ENCODE results near the gene PIK3R5.

PIK3R5 gene

DNA sequence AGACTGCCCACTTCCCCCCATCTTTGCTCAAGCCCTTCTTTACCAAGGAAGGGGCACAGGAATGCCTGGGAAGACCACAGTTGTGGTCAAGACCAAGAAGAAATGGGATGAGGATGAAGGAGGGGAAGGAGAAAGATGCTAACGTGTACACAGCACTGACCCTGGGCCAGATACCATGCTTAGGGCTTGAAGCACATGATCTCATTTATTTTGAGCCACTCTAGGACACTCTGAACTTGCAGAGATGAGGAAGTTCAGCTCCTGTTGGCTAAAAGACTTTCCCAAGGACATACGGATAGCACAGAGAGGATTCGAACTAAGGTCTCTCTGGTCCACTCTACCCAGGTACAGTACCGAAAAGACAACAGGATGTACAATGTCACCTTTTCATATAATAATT lies 42.6 kb downstream of the PIK3R5 start:
- H3K27ac ChIP-seq (ENCODE audit: low read depth, low read length): no peak overlapping the region
- H3K9me3 ChIP-seq (ENCODE audit: control insufficient read depth, insufficient read depth, low read depth, low read length): peaks cover 16% of the 10 kb centered on the region
- H3K4me1 ChIP-seq (ENCODE audit: control insufficient read depth, insufficient read depth, low read length): no peaks in the 10 kb centered on the region
- H3K36me3 ChIP-seq (ENCODE audit: control insufficient read depth, insufficient read depth, low read length): no peaks in the 10 kb centered on the region
- no peak overlapping the region for H3K9ac ChIP-seq (ENCODE audit: low read length)
- peaks cover 4% of the 10 kb centered on the region; the same call in 1 of the 2 replicates for H3K27me3 ChIP-seq (ENCODE audit: control insufficient read depth, insufficient read depth, low read length)
- no peak overlapping the region for H3K4me3 ChIP-seq (ENCODE audit: low read depth, low read length)

DNA sequence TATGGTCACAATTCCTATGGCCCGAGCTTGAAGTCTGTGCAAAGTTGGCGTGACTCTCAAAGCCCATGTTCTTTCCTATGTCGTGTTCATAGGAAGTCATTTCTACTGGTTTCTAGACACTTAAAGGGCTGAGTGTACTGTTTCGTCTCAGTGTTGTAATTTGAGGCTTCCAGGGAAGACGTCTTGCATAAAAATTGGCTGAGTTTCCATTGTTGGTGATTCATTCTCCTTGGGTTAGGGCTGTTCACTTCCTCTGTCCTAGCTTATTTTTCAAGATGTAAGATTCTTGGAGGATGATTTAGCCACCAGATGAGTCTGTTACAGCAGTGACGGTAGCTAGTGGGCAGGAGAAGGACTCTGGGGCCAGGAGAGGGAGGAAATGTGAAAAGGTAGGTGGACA lies 43.1 kb downstream of the PIK3R5 start:
- Histone ChIP-seq H3K27ac (ENCODE audit: low read depth, low read length) (no peak overlapping the region), H3K9ac (ENCODE audit: low read length) (no peak overlapping the region), H3K36me3 (ENCODE audit: control insufficient read depth, insufficient read depth, low read length) (no peaks in the 10 kb centered on the region), H3K9me3 (ENCODE audit: control insufficient read depth, insufficient read depth, low read depth, low read length) (peaks cover 11% of the 10 kb centered on the region), H3K4me3 (ENCODE audit: low read depth, low read length) (no peak overlapping the region), H3K27me3 (ENCODE audit: control insufficient read depth, insufficient read depth, low read length) (peaks cover 4% of the 10 kb centered on the region; the same call in 1 of the 2 replicates), H3K4me1 (ENCODE audit: control insufficient read depth, insufficient read depth, low read length) (no peaks in the 10 kb centered on the region)

DNA sequence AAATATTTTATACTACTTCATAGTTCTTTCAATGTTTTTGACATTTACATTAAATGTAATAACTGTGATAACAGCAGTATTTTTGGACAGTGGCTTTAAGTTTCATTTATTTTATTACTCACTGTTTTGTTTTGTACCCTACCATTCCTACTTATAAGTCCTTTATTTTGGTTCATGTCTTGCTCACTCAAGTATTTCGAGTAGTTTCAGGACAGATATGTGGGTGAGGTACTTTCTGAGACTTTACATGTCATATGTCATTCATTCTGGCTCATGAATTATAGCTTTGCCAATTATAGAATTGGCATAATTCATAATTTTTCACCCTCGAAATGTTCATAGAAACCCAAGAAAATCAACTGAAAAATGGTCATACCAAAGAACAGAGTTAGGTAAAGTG lies 44.4 kb downstream of the PIK3R5 start:
- H3K4me3 ChIP-seq (ENCODE audit: low read depth, low read length): no peak overlapping the region

DNA sequence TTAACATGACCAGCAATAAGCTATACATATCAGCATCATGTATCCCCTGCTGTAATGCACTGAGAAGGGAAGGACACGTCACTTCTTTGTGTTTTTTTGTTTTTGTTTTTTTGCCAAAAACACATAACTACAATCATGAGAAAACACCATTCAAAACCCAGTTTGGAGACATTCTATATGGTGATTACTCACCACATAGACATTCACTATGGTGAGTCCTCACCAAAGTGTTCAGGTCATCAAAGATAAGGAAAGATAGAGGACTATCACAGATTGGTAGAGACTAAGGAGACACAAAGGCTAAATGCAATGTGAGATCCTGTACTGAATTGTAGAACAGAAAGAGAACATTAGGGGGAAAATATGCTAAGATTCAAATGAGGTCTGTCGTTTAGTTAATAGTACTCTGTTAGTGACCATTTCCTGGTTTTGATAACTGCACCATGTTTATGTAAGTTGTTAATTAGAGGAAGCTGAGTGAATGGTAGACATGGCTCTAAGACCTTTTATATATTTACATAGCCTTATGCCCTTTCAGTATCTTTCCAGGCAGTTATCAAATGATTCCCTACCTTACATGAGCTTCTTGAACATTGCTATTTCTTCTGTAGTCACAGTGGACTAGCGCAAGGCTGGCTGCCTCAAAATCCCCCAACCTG lies 46.6 kb downstream of the PIK3R5 start:
- H3K36me3 ChIP-seq (ENCODE audit: control insufficient read depth, insufficient read depth, low read length): no peaks in the 10 kb centered on the region
- no peak overlapping the region for H3K27ac ChIP-seq (ENCODE audit: low read depth, low read length)
- H3K9ac ChIP-seq (ENCODE audit: low read length): no peak overlapping the region
- peaks cover 7% of the 10 kb centered on the region; the same call in 1 of the 2 replicates for H3K4me1 ChIP-seq (ENCODE audit: control insufficient read depth, insufficient read depth, low read length)
- H3K9me3 ChIP-seq (ENCODE audit: control insufficient read depth, insufficient read depth, low read depth, low read length): no peaks in the 10 kb centered on the region; the same call in 1 of the 2 replicates
- no peak overlapping the region for H3K4me3 ChIP-seq (ENCODE audit: low read depth, low read length)
- H3K27me3 ChIP-seq (ENCODE audit: control insufficient read depth, insufficient read depth, low read length): peaks cover 4% of the 10 kb centered on the region; the same call in 1 of the 2 replicates

More for the DNA sequence above, 44.4 kb downstream of the PIK3R5 start:
- Histone ChIP-seq H3K9ac (ENCODE audit: low read length) (no peak overlapping the region), H3K27ac (ENCODE audit: low read depth, low read length) (no peak overlapping the region), H3K36me3 (ENCODE audit: control insufficient read depth, insufficient read depth, low read length) (no peaks in the 10 kb centered on the region), H3K27me3 (ENCODE audit: control insufficient read depth, insufficient read depth, low read length) (peaks cover 4% of the 10 kb centered on the region; the same call in 1 of the 2 replicates), H3K9me3 (ENCODE audit: control insufficient read depth, insufficient read depth, low read depth, low read length) (peaks cover 5% of the 10 kb centered on the region; the same call in 1 of the 2 replicates), H3K4me1 (ENCODE audit: control insufficient read depth, insufficient read depth, low read length) (no peaks in the 10 kb centered on the region)

DNA sequence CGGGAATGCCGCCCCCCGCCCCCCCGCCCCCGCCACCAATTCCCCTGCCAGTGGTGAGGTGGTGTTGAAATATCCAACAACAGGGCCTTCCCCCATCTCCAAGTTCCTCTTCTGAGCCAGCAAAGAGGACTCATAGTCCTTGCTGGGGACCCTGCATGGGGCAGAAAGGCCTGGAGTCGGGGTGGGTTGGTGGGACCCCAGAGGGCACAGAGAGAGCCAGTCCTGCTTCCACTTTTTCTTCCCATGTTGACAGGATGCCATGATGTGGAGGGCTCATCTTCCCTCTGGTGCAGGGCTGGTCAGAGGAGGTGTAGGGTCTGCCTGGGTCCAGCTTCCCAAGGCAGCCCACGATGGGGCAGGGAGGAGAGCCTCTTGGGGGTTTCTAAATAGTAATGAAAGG lies 49.0 kb downstream of the PIK3R5 start:
- Histone ChIP-seq H3K4me1 (ENCODE audit: control insufficient read depth, insufficient read depth, low read length) (peaks cover 7% of the 10 kb centered on the region; the same call in 1 of the 2 replicates), H3K9me3 (ENCODE audit: control insufficient read depth, insufficient read depth, low read depth, low read length) (no peaks in the 10 kb centered on the region; the same call in 1 of the 2 replicates)

DNA sequence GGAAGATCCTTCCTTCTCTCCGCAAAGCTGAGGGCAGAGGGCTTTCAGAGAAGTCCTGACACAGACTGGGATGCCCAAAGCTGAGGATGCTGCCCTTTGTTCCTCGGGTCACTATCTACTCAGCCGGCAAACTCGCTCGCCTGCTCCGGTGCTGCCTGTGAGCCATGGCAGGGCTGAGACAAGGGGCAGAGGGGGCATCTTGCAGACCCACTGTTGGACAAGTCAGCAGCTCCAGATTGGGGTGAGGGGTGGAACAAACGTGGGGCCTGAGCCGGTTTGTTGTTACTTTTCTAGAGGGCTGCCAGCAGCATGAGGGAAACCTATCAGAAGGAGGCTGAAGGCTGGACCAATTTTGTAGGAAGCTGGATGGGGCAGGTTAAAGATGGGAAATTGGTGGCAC lies 51.0 kb downstream of the PIK3R5 start:
- Histone ChIP-seq H3K27me3 (ENCODE audit: control insufficient read depth, insufficient read depth, low read length) (no peaks in the 10 kb centered on the region), H3K4me1 (ENCODE audit: control insufficient read depth, insufficient read depth, low read length) (peaks cover 7% of the 10 kb centered on the region; the same call in 1 of the 2 replicates), H3K9me3 (ENCODE audit: control insufficient read depth, insufficient read depth, low read depth, low read length) (no peaks in the 10 kb centered on the region; the same call in 1 of the 2 replicates), H3K36me3 (ENCODE audit: control insufficient read depth, insufficient read depth, low read length) (no peaks in the 10 kb centered on the region), H3K9ac (ENCODE audit: low read length) (no peak overlapping the region), H3K27ac (ENCODE audit: low read depth, low read length) (no peak overlapping the region), H3K4me3 (ENCODE audit: low read depth, low read length) (no peak overlapping the region)

More for the DNA sequence above, 49.0 kb downstream of the PIK3R5 start:
- no peak overlapping the region for H3K9ac ChIP-seq (ENCODE audit: low read length)
- H3K27ac ChIP-seq (ENCODE audit: low read depth, low read length): no peak overlapping the region
- H3K4me3 ChIP-seq (ENCODE audit: low read depth, low read length): no peak overlapping the region
- no peaks in the 10 kb centered on the region for H3K36me3 ChIP-seq (ENCODE audit: control insufficient read depth, insufficient read depth, low read length)
- H3K27me3 ChIP-seq (ENCODE audit: control insufficient read depth, insufficient read depth, low read length): no peaks in the 10 kb centered on the region

DNA sequence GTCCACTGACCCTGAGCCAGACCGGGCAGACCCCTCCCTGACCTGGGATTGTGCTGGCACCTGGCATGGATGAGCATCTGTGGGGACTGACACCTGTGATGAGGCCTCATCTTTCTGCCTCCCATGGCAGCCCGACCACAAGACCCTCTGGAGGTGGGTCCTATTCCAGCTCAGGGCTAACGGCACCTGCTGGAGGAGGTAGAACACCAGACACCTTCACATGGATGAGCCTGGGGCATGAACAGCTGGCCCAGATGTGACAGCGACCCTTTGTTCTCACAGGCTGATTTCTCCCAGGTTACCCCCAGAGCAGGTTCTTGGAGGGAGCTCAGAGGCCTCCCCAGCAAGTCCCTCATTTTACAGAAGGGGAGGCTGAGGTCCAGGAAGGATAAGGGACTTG lies 51.6 kb downstream of the PIK3R5 start:
- H3K27ac ChIP-seq (ENCODE audit: low read depth, low read length): no peak overlapping the region

DNA sequence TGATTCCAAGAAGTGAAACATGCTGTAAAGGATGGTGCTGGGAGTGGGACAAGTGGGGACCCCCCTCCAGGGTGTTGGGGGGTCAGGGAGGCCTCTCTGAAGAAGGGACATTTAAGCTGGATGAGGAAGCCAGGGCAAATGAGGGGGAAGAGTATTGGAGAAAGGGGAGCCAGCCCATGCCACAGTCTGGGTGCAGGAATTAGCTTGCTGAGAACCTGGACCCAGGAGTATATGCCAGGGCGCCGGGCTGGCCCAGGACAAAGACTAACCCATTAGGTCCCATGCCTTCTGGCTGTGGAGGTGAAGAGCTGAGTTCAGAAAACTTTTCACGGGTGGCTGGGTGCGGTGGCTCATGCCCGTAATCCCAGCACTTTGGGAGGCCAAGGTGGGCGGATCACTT lies 52.4 kb downstream of the PIK3R5 start:
- H3K36me3 ChIP-seq (ENCODE audit: control insufficient read depth, insufficient read depth, low read length): no peaks in the 10 kb centered on the region
- peaks cover 7% of the 10 kb centered on the region; the same call in 1 of the 2 replicates for H3K4me1 ChIP-seq (ENCODE audit: control insufficient read depth, insufficient read depth, low read length)
- H3K9me3 ChIP-seq (ENCODE audit: control insufficient read depth, insufficient read depth, low read depth, low read length): no peaks in the 10 kb centered on the region; the same call in 1 of the 2 replicates
- H3K4me3 ChIP-seq (ENCODE audit: low read depth, low read length): no peak overlapping the region
- no peak overlapping the region for H3K9ac ChIP-seq (ENCODE audit: low read length)
- no peaks in the 10 kb centered on the region for H3K27me3 ChIP-seq (ENCODE audit: control insufficient read depth, insufficient read depth, low read length)
- no peak overlapping the region for H3K27ac ChIP-seq (ENCODE audit: low read depth, low read length)

More for the DNA sequence above, 51.6 kb downstream of the PIK3R5 start:
- H3K9me3 ChIP-seq (ENCODE audit: control insufficient read depth, insufficient read depth, low read depth, low read length): no peaks in the 10 kb centered on the region; the same call in 1 of the 2 replicates
- no peaks in the 10 kb centered on the region for H3K27me3 ChIP-seq (ENCODE audit: control insufficient read depth, insufficient read depth, low read length)
- peaks cover 7% of the 10 kb centered on the region; the same call in 1 of the 2 replicates for H3K4me1 ChIP-seq (ENCODE audit: control insufficient read depth, insufficient read depth, low read length)
- no peaks in the 10 kb centered on the region for H3K36me3 ChIP-seq (ENCODE audit: control insufficient read depth, insufficient read depth, low read length)
- no peak overlapping the region for H3K4me3 ChIP-seq (ENCODE audit: low read depth, low read length)
- H3K9ac ChIP-seq (ENCODE audit: low read length): no peak overlapping the region

DNA sequence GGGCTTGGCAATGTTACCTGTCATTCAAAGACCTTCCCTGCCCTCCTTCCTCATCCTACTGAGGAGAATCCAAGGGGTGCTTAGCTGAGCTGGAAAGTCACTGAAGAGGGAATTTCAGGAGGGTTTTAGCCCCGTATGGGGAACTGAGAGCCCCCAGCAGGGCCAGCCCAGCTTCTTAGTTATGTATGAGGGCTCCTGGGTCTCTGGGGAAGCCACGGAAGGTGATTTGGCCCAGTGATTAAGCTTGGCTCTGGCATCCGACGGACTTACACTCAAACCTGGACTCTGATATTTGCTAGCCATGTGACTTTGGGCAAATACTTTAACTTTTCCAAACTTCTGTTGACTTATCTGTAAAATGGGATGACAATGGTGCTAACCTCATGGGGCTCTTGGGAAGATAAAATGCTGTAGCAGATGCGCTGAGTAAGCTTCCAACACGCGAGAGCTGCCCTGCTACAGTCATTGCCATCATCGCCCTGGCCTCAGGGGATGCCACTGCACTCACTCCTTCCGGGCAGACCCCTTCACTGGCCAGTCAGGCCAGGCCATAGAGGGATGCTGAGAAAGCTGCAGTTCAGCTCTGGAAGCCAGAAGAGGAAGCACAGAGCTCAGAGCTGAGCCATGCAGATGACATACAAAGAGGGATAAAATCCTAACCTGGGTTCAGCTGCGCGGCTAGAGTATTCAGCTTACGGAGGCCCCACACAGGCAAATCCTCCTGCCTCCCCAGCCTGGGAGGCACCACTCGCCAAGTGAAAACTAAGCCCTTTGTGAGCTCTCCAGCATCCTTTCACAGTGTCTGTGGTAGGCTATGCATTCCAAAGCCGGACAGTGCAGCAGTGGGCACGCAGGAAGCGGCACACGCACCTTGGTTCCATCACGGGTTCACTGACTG lies 53.2 kb downstream of the PIK3R5 start:
- Histone ChIP-seq H3K4me1 (ENCODE audit: control insufficient read depth, insufficient read depth, low read length) (peaks cover 7% of the 10 kb centered on the region; the same call in 1 of the 2 replicates), H3K9ac (ENCODE audit: low read length) (no peak overlapping the region), H3K27me3 (ENCODE audit: control insufficient read depth, insufficient read depth, low read length) (no peaks in the 10 kb centered on the region), H3K27ac (ENCODE audit: low read depth, low read length) (no peak overlapping the region), H3K36me3 (ENCODE audit: control insufficient read depth, insufficient read depth, low read length) (no peaks in the 10 kb centered on the region), H3K9me3 (ENCODE audit: control insufficient read depth, insufficient read depth, low read depth, low read length) (no peaks in the 10 kb centered on the region), H3K4me3 (ENCODE audit: low read depth, low read length) (no peak overlapping the region)

DNA sequence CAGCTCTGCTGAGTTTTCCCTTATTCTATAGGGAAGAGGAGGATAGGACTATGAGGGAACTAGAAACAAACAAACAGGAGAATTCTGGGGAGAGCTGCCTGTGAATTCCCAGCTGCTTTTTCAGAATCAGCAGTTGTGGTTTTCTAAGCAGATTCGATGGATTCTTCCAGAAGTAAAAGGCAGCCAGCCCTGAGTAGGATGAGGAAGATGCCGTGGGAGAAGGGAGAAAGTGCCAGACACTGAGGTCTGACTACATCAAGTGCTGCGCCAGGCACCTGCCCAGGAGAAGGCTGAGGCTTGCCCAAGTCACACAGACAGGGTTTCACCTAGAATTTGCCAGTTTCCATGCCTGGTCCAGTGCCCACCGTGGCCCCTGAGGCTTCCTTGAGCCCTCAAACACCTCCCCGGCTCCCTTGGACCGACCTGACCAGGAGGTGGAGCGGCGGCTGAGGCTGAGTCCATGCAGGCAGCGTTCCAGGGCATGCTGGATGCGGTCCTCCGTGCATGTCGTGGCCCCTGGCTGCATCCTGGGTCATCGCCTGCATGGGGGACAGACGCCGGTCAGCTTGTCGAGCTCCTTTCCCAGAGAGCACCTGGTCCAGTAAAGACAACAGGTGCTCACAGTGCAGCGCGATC lies 54.4 kb downstream of the PIK3R5 start:
- Histone ChIP-seq H3K27ac (ENCODE audit: low read depth, low read length) (no peak overlapping the region), H3K36me3 (ENCODE audit: control insufficient read depth, insufficient read depth, low read length) (no peaks in the 10 kb centered on the region), H3K4me3 (ENCODE audit: low read depth, low read length) (no peak overlapping the region), H3K27me3 (ENCODE audit: control insufficient read depth, insufficient read depth, low read length) (no peaks in the 10 kb centered on the region), H3K9ac (ENCODE audit: low read length) (no peak overlapping the region), H3K9me3 (ENCODE audit: control insufficient read depth, insufficient read depth, low read depth, low read length) (no peaks in the 10 kb centered on the region), H3K4me1 (ENCODE audit: control insufficient read depth, insufficient read depth, low read length) (peaks cover 7% of the 10 kb centered on the region; the same call in 1 of the 2 replicates)
